ENCODE results near the gene GJA9.
A peak's percentile ranks its signal among the peaks of the same experiment; 100 is the strongest.

GJA9 gene

GRCh38 chr1:38873027-38873969, 8.1 kb downstream of the GJA9 start, which contains the start of gene MYCBP:
MYCBP (minus strand) TSS chr1:38873348; CDS start chr1:38873305, 43 bp downstream.
- peaks cover 12% of the 10 kb centered on the region for H3K4me1 ChIP-seq (ENCODE audit: control insufficient read depth, insufficient read depth, low read length)
- peak within 1 kb of the TSS; percentile 92 for H3K4me3 ChIP-seq (ENCODE audit: low read depth, low read length)
- no peaks in the 10 kb centered on the region for H3K9me3 ChIP-seq (ENCODE audit: control insufficient read depth, insufficient read depth, low read length)
- no peaks in the 10 kb centered on the region for H3K27me3 ChIP-seq (ENCODE audit: control insufficient read depth, insufficient read depth, low read length)
- H3K36me3 ChIP-seq (ENCODE audit: control insufficient read depth, insufficient read depth, low read length): no peaks in the 10 kb centered on the region
- peak within 1 kb of the TSS; percentile 68 for H3K27ac ChIP-seq (ENCODE audit: low read depth, low read length)
- H3K9ac ChIP-seq (ENCODE audit: low read depth, low read length): peak within 1 kb of the TSS; percentile 50; the same call in 1 of the 2 replicates

- Histone ChIP-seq H3K9ac (ENCODE audit: low read depth, low read length) (no peak overlapping the region; the same call in 1 of the 2 replicates), H3K27me3 (ENCODE audit: control insufficient read depth, insufficient read depth, low read length) (no peaks in the 10 kb centered on the region), H3K27ac (ENCODE audit: low read depth, low read length) (no peak overlapping the region), H3K36me3 (ENCODE audit: control insufficient read depth, insufficient read depth, low read length) (peaks cover 4% of the 10 kb centered on the region; the same call in 1 of the 2 replicates), H3K9me3 (ENCODE audit: control insufficient read depth, insufficient read depth, low read length) (no peaks in the 10 kb centered on the region), H3K4me1 (ENCODE audit: control insufficient read depth, insufficient read depth, low read length) (peaks cover 12% of the 10 kb centered on the region), H3K4me3 (ENCODE audit: low read depth, low read length) (peak overlapping the region; percentile 92)
Observed at GRCh38 chr1:38872401-38873026, 8.9 kb downstream of the GJA9 start.

GRCh38 chr1:38870996-38871395, 10.4 kb downstream of the GJA9 start:
- H3K27ac ChIP-seq (ENCODE audit: low read depth, low read length): no peak overlapping the region
- H3K9ac ChIP-seq (ENCODE audit: low read depth, low read length): no peak overlapping the region
- H3K9me3 ChIP-seq (ENCODE audit: control insufficient read depth, insufficient read depth, low read length): no peaks in the 10 kb centered on the region
- no peaks in the 10 kb centered on the region for H3K27me3 ChIP-seq (ENCODE audit: control insufficient read depth, insufficient read depth, low read length)
- peaks cover 7% of the 10 kb centered on the region for H3K36me3 ChIP-seq (ENCODE audit: control insufficient read depth, insufficient read depth, low read length)
- H3K4me3 ChIP-seq (ENCODE audit: low read depth, low read length): no peak overlapping the region
- H3K4me1 ChIP-seq (ENCODE audit: control insufficient read depth, insufficient read depth, low read length): peaks cover 12% of the 10 kb centered on the region

- peaks cover 2% of the 10 kb centered on the region for H3K4me1 ChIP-seq (ENCODE audit: control insufficient read depth, insufficient read depth, low read length)
- H3K27me3 ChIP-seq (ENCODE audit: control insufficient read depth, insufficient read depth, low read length): no peaks in the 10 kb centered on the region
- peaks cover 40% of the 10 kb centered on the region for H3K36me3 ChIP-seq (ENCODE audit: control insufficient read depth, insufficient read depth, low read length)
- H3K9me3 ChIP-seq (ENCODE audit: control insufficient read depth, insufficient read depth, low read length): no peaks in the 10 kb centered on the region
- H3K4me3 ChIP-seq (ENCODE audit: low read depth, low read length): no peak overlapping the region
- no peak overlapping the region for H3K9ac ChIP-seq (ENCODE audit: low read depth, low read length)
- H3K27ac ChIP-seq (ENCODE audit: low read depth, low read length): no peak overlapping the region
Observed at GRCh38 chr1:38867208-38867607, 14.2 kb downstream of the GJA9 start.

GRCh38 chr1:38865112-38865715, 16.2 kb downstream of the GJA9 start:
- no peaks in the 10 kb centered on the region for H3K9me3 ChIP-seq (ENCODE audit: control insufficient read depth, insufficient read depth, low read length)
- H3K27me3 ChIP-seq (ENCODE audit: control insufficient read depth, insufficient read depth, low read length): no peaks in the 10 kb centered on the region
- H3K36me3 ChIP-seq (ENCODE audit: control insufficient read depth, insufficient read depth, low read length): peaks cover 45% of the 10 kb centered on the region
- H3K27ac ChIP-seq (ENCODE audit: low read depth, low read length): no peak overlapping the region
- no peak overlapping the region for H3K4me3 ChIP-seq (ENCODE audit: low read depth, low read length)
- H3K4me1 ChIP-seq (ENCODE audit: control insufficient read depth, insufficient read depth, low read length): peaks cover 3% of the 10 kb centered on the region; the same call in 1 of the 2 replicates
- no peak overlapping the region for H3K9ac ChIP-seq (ENCODE audit: low read depth, low read length)

GRCh38 chr1:38860454-38860795, 21.0 kb downstream of the GJA9 start:
- H3K9ac ChIP-seq (ENCODE audit: low read depth, low read length): peak overlapping the region; percentile 66; the same call in 1 of the 2 replicates
- H3K36me3 ChIP-seq (ENCODE audit: control insufficient read depth, insufficient read depth, low read length): peaks cover 51% of the 10 kb centered on the region
- H3K9me3 ChIP-seq (ENCODE audit: control insufficient read depth, insufficient read depth, low read length): no peaks in the 10 kb centered on the region
- H3K27ac ChIP-seq (ENCODE audit: low read depth, low read length): no peak overlapping the region
- no peaks in the 10 kb centered on the region for H3K27me3 ChIP-seq (ENCODE audit: control insufficient read depth, insufficient read depth, low read length)
- H3K4me3 ChIP-seq (ENCODE audit: low read depth, low read length): peak overlapping the region; percentile 88
- peaks cover 6% of the 10 kb centered on the region; the same call in 1 of the 2 replicates for H3K4me1 ChIP-seq (ENCODE audit: control insufficient read depth, insufficient read depth, low read length)

GRCh38 chr1:38859561-38860453, 21.6 kb downstream of the GJA9 start, which contains the start of gene RRAGC:
RRAGC (minus strand) TSS chr1:38859772; CDS start chr1:38859646, 126 bp downstream.
- H3K4me3 ChIP-seq (ENCODE audit: low read depth, low read length): peak within 1 kb of the TSS; percentile 88
- peaks cover 51% of the 10 kb centered on the region for H3K36me3 ChIP-seq (ENCODE audit: control insufficient read depth, insufficient read depth, low read length)
- H3K4me1 ChIP-seq (ENCODE audit: control insufficient read depth, insufficient read depth, low read length): peaks cover 6% of the 10 kb centered on the region; the same call in 1 of the 2 replicates
- H3K27ac ChIP-seq (ENCODE audit: low read depth, low read length): peak within 1 kb of the TSS; percentile 59
- no peaks in the 10 kb centered on the region for H3K27me3 ChIP-seq (ENCODE audit: control insufficient read depth, insufficient read depth, low read length)
- H3K9ac ChIP-seq (ENCODE audit: low read depth, low read length): peak within 1 kb of the TSS; percentile 66
- H3K9me3 ChIP-seq (ENCODE audit: control insufficient read depth, insufficient read depth, low read length): no peaks in the 10 kb centered on the region

GRCh38 chr1:38858833-38859560, 22.4 kb downstream of the GJA9 start:
- H3K27ac ChIP-seq (ENCODE audit: low read depth, low read length): peak overlapping the region; percentile 59
- H3K9ac ChIP-seq (ENCODE audit: low read depth, low read length): peak overlapping the region; percentile 13; the same call in 1 of the 2 replicates
- H3K36me3 ChIP-seq (ENCODE audit: control insufficient read depth, insufficient read depth, low read length): peaks cover 50% of the 10 kb centered on the region
- peaks cover 6% of the 10 kb centered on the region; the same call in 1 of the 2 replicates for H3K4me1 ChIP-seq (ENCODE audit: control insufficient read depth, insufficient read depth, low read length)
- no peaks in the 10 kb centered on the region for H3K27me3 ChIP-seq (ENCODE audit: control insufficient read depth, insufficient read depth, low read length)
- no peaks in the 10 kb centered on the region for H3K9me3 ChIP-seq (ENCODE audit: control insufficient read depth, insufficient read depth, low read length)
- peak overlapping the region; percentile 88 for H3K4me3 ChIP-seq (ENCODE audit: low read depth, low read length)

- Histone ChIP-seq H3K36me3 (ENCODE audit: control insufficient read depth, insufficient read depth, low read length) (peaks cover 73% of the 10 kb centered on the region), H3K9me3 (ENCODE audit: control insufficient read depth, insufficient read depth, low read length) (no peaks in the 10 kb centered on the region), H3K4me1 (ENCODE audit: control insufficient read depth, insufficient read depth, low read length) (no peaks in the 10 kb centered on the region), H3K4me3 (ENCODE audit: low read depth, low read length) (no peak overlapping the region), H3K27me3 (ENCODE audit: control insufficient read depth, insufficient read depth, low read length) (no peaks in the 10 kb centered on the region), H3K9ac (ENCODE audit: low read depth, low read length) (no peak overlapping the region), H3K27ac (ENCODE audit: low read depth, low read length) (no peak overlapping the region)
Observed at GRCh38 chr1:38852780-38853179, 28.6 kb downstream of the GJA9 start.
